GM18951 (cell line): Measurements from ENCODE around the gene SERPINE3.

Source experiments
- POLR2A ChIP-seq: IDR thresholded peaks from 4 replicates; pipeline ENCODE4 v1.6.1; 2011; ENCODE audit warnings: mild to moderate bottlenecking; ENCODE audit not compliant: insufficient read length, insufficient read depth; ENCODE audit errors: extremely low read depth
- in situ Hi-C: fragments of 300-500 bp; cut with MboI; formaldehyde crosslinking; loops from one replicate; pipeline ENCODE4 v1.12.0; 2022; ENCODE audit warnings: low sequenced_read_pairs, mixed read lengths, inconsistent platforms; ENCODE audit not compliant: unreplicated experiment

SERPINE3 gene

GRCh38 chr13:51321836-51322235 lies 17.7 kb upstream of the SERPINE3 start:
- in situ Hi-C loops: no loop called here
- TF ChIP-seq POLR2A: no peak

- in situ Hi-C loops: no loop called here
- TF ChIP-seq POLR2A: no peak
Measured at GRCh38 chr13:51322826-51323225, 16.7 kb upstream of the SERPINE3 start.

- in situ Hi-C loops: no loop called here
- TF ChIP-seq POLR2A: no peak
Measured at GRCh38 chr13:51323824-51324511, 15.5 kb upstream of the SERPINE3 start.

GRCh38 chr13:51324714-51325420 lies 14.6 kb upstream of the SERPINE3 start:
- TF ChIP-seq POLR2A: no peak
- in situ Hi-C loops: no loop called here

- in situ Hi-C loops: no loop called here
- no peak for TF ChIP-seq POLR2A
Measured at GRCh38 chr13:51325837-51326236, 13.7 kb upstream of the SERPINE3 start.

- in situ Hi-C loops: no loop called here
- TF ChIP-seq POLR2A: no peak
Measured at GRCh38 chr13:51326777-51327176, 12.7 kb upstream of the SERPINE3 start.

DNA sequence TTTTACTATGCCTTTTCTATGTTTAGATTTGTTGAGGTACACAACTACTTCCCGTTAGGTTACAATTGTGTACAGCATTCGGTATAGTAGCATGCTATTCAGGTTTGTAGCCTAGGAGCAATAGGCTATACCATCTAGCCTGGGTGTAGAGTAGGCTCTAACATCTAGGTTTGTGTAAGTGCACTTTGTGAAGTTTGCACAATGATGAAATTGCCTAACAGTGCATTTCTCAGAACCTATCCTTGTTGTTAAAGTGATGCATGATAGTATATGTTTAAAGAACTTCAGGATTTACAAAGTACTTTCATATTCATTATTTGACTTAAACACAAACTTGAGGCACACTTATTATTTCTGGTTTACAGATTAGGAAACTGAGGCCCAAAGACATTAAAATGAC lies 11.5 kb upstream of the SERPINE3 start:
- TF ChIP-seq POLR2A: no peak
- in situ Hi-C loops: no loop called here

GRCh38 chr13:51328488-51328887 lies 11.0 kb upstream of the SERPINE3 start:
- in situ Hi-C loops: no loop called here
- no peak for TF ChIP-seq POLR2A

- TF ChIP-seq POLR2A: no peak
- in situ Hi-C loops: no loop called here
Measured at GRCh38 chr13:51329606-51330005, 9.9 kb upstream of the SERPINE3 start.

DNA sequence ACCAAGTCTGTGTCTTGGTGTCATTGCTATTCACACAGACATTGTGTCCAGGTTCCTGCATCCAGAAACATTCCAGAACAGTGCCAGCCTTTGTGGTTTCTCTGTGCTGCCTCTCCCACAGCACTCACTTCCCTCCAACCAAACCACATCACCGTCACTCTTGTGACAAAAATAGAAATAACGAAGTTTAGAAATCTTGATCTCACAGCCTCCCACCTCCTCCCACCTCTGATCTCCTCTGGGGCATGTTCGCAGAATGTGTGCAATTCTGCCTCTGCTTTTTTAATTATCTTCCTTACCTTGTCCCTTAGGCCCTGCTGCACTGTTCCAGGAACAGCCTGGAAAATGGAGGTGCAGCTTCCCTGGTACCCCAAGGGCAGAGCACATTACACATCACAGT lies 8.7 kb upstream of the SERPINE3 start:
- TF ChIP-seq POLR2A: no peak
- in situ Hi-C loops: no loop called here

GRCh38 chr13:51331354-51331861 lies 8.1 kb upstream of the SERPINE3 start:
- in situ Hi-C loops: no loop called here
- no peak for TF ChIP-seq POLR2A

- in situ Hi-C loops: no loop called here
- no peak for TF ChIP-seq POLR2A
Measured at GRCh38 chr13:51332566-51333361, 6.7 kb upstream of the SERPINE3 start.

DNA sequence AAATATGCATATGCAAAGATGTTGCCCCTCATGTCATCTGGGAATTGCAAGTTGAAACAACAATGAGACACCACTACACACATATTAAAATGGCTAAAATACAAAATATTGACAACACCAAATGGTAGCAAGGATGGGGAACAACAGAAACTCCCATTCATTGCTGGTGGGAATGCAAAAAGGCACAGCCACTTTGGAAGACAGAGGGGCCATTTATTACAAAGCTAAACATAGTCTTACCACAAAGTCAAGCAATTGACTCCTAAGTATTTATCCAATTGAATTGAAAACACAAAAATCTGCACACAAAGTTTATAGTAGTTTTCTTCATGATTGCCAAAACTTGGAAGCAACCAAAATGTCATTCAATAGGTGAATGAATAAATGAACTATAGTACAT lies 6.1 kb upstream of the SERPINE3 start:
- TF ChIP-seq POLR2A: no peak
- in situ Hi-C loops: no loop called here

- TF ChIP-seq POLR2A: no peak
- in situ Hi-C loops: no loop called here
Measured at GRCh38 chr13:51333826-51334225, 5.7 kb upstream of the SERPINE3 start.

DNA sequence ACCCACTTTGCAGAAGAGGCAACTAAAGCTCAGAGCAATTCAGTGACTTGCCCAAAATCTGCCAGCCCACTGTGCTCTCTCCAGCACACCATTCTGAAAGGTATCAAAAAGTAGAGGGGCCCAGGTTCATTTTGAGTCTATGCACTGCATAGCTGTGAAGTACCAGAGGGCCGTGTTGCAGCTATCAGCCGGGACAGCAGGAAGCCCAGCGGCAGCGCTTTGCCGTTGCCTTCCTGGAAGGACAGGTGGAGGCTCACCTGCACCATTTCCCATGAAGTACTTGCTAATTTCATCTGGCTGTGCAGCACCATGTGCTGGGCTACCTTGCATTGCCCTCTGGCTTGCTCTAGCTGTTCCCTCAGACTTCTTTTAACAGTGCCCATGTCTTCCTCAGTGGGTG lies 2.7 kb upstream of the SERPINE3 start:
- TF ChIP-seq POLR2A: no peak
- in situ Hi-C loops: no loop called here
